ENCODE measurements around the gene ZMYND19. TPM values are rescaled to one million over a fixed set of nuclear protein-coding genes. Genes with fewer than 3 reads are reported as not detected.
"Not testable (repeated sequence)": the region's sequence is repeated elsewhere in the genome, so short reads cannot be mapped to it uniquely, and the experiment has no call there.

The ZMYND19 gene
- total RNA-seq, 6 donors from 2014 or later: 10.2 to 28.3 (median 20.9) TPM

DNA sequence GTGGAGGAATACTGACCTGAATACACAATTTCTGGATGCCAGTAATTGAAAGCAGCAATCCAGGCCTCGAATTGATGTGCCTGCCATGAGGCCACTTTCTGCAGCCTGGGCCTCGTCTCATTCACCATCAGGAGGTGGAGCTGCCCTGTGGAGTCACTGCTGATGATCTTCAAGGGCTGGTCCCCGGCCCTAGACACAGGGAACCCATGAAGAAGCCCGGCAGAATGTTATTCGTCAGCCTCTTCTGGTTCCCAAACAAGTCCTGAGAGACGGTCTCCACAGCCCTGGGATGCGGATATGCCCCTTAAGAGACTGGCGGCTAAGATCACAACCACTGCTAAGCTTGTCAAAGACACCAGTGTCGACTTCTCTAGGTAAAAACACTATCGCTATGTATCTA, 16.1 kb downstream of the ZMYND19 start:
- Histone ChIP-seq H3K27me3 (no peaks in the 10 kb centered on the region), H3K27ac (no peak overlapping the region), H3K36me3 (peaks cover 8 to 44% (median 34%) of the 10 kb centered on the region in 4 donors), H3K4me1 (peaks cover 18 to 30% (median 25%) of the 10 kb centered on the region in 4 donors), H3K4me3 (no peak overlapping the region), H3K9me3 (no peaks in the 10 kb centered on the region)
- ATAC-seq (ENCODE audit: low FRiP score in 2 of 2) (no peak), DNase-seq (no peak)
- WGBS, 2 donors: 89 to 93% methylated on average over 8 to 10 of the region's 10 CpGs
- TF ChIP-seq, protein P1, sequence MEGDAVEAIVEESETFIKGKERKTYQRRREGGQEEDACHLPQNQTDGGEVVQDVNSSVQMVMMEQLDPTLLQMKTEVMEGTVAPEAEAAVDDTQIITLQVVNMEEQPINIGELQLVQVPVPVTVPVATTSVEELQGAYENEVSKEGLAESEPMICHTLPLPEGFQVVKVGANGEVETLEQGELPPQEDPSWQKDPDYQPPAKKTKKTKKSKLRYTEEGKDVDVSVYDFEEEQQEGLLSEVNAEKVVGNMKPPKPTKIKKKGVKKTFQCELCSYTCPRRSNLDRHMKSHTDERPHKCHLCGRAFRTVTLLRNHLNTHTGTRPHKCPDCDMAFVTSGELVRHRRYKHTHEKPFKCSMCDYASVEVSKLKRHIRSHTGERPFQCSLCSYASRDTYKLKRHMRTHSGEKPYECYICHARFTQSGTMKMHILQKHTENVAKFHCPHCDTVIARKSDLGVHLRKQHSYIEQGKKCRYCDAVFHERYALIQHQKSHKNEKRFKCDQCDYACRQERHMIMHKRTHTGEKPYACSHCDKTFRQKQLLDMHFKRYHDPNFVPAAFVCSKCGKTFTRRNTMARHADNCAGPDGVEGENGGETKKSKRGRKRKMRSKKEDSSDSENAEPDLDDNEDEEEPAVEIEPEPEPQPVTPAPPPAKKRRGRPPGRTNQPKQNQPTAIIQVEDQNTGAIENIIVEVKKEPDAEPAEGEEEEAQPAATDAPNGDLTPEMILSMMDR (IDR thresholded peaks at IDR 0.05): no peak
- TF ChIP-seq POLR2A (IDR thresholded peaks at IDR 0.05) (no peak), POLR2AphosphoS5 (IDR thresholded peaks at IDR 0.05) (no peak), EP300 (IDR thresholded peaks at IDR 0.05) (no peak)

- TF ChIP-seq POLR2A (IDR thresholded peaks at IDR 0.05) (no peak), POLR2AphosphoS5 (IDR thresholded peaks at IDR 0.05) (no peak), EP300 (IDR thresholded peaks at IDR 0.05) (no peak)
- TF ChIP-seq, protein P1 (IDR thresholded peaks at IDR 0.05): no peak
- Histone ChIP-seq H3K27ac (no peak overlapping the region), H3K9me3 (no peaks in the 10 kb centered on the region), H3K4me3 (no peak overlapping the region), H3K4me1 (peaks cover 0 to 1% (median 0%) of the 10 kb centered on the region in 4 donors), H3K27me3 (no peaks in the 10 kb centered on the region), H3K36me3 (peaks cover 8 to 40% (median 31%) of the 10 kb centered on the region in 4 donors)
- WGBS, 2 donors: 87 to 94% methylated on average over 3 of the region's 3 CpGs
- DNase-seq (no peak), ATAC-seq (ENCODE audit: low FRiP score in 2 of 2) (no peak)
Measured at GRCh38 chr9:137570566-137570965, 19.7 kb downstream of the ZMYND19 start.

GRCh38 chr9:137569609-137570203, 20.6 kb downstream of the ZMYND19 start:
- ATAC-seq (ENCODE audit: low FRiP score in 2 of 2) (no peak), DNase-seq (no peak)
- peaks cover 7 to 35% (median 26%) of the 10 kb centered on the region in 4 donors for H3K36me3 ChIP-seq
- no peak for TF ChIP-seq EP300 (IDR thresholded peaks at IDR 0.05)
- TF ChIP-seq, protein P1 (IDR thresholded peaks at IDR 0.05): no peak
- TF ChIP-seq POLR2AphosphoS5 (IDR thresholded peaks at IDR 0.05): no peak
- no peak for TF ChIP-seq POLR2A (IDR thresholded peaks at IDR 0.05)
- no peaks in the 10 kb centered on the region for H3K27me3 ChIP-seq
- H3K4me3 ChIP-seq: no peak overlapping the region
- no peaks in the 10 kb centered on the region for H3K4me1 ChIP-seq
- 97 to 100% methylated on average over 5 of the region's 5 CpGs for WGBS, 2 donors
- no peak overlapping the region for H3K27ac ChIP-seq
- H3K9me3 ChIP-seq: no peaks in the 10 kb centered on the region

DNA sequence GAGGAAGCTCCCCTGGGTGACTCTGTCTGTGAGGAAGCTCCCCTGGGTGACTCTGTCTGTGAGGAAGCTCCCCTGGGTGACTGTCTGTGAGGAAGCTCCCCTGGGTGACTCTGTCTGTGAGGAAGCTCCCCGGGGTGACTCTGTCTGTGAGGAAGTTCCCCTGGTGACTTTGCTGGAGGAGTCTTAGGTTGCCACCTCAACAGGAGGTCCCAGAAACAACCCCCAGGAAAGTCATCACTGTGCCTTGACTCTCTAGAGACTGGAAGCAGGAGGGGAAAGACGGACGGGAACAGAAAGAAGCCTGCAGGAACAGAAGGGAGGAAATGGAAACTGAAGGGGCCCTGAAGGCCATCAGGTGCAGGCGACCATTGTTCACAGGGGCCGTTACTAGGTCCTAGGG, 21.9 kb downstream of the ZMYND19 start:
- H3K9me3 ChIP-seq; H3K4me3 ChIP-seq; H3K4me1 ChIP-seq; DNase-seq; H3K27me3 ChIP-seq; ATAC-seq (ENCODE audit: low FRiP score in 2 of 2); H3K27ac ChIP-seq: not testable (repeated sequence)
- H3K36me3 ChIP-seq: peaks cover 7 to 35% (median 27%) of the 10 kb centered on the region in 4 donors
- WGBS, 2 donors: 83 to 86% methylated on average over 5 of the region's 5 CpGs

- Histone ChIP-seq H3K9me3 (no peaks in the 10 kb centered on the region), H3K36me3 (peaks cover 8 to 49% (median 27%) of the 10 kb centered on the region in 4 donors), H3K27me3 (no peaks in the 10 kb centered on the region), H3K27ac (no peak overlapping the region), H3K4me3 (no peak overlapping the region), H3K4me1 (no peaks in the 10 kb centered on the region)
- DNase-seq: no peak
- 79 to 85% methylated on average over 9 to 15 of the region's 18 CpGs for WGBS, 2 donors
- TF ChIP-seq, protein P1 (IDR thresholded peaks at IDR 0.05): no peak
- TF ChIP-seq POLR2A (IDR thresholded peaks at IDR 0.05): no peak
- TF ChIP-seq EP300 (IDR thresholded peaks at IDR 0.05): no peak
- no peak for TF ChIP-seq POLR2AphosphoS5 (IDR thresholded peaks at IDR 0.05)
- ATAC-seq (ENCODE audit: low FRiP score in 2 of 2): no peak
Measured at GRCh38 chr9:137564817-137565411, 25.4 kb downstream of the ZMYND19 start.
